ENCODE results near the gene KLF3. TPM values are rescaled to one million over a fixed set of nuclear protein-coding genes. Genes with fewer than 3 reads are reported as not detected.

KLF3 gene
- polyA plus RNA-seq, 1 donor from 2014 or later, result 12.3 TPM

DNA sequence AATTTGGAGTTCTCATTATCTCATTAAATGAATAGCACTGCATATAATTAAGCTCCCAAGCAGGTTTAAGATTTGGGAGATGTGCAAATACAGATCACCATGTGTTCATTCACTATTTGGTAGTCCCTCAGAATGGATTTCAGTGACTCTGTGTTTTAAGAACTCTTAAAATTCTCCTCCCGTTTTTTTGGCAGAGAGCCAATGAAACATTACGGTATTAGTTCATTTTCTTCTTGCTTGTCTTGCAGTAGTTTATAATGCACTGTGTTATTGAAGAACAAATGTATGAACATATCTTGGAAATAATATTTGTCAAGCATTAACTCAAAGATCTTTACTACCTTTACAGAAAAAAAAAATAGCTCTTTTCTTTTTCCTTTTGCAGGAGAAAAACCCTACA, 32.7 kb downstream of the KLF3 start:
- no peaks in the 10 kb centered on the region for H4K20me1 ChIP-seq (ENCODE audit: insufficient read depth)
- H3K79me2 ChIP-seq (replicated peaks; ENCODE audit: insufficient read depth, low read length), result no peaks in the 10 kb centered on the region
- H3K27ac ChIP-seq (ENCODE audit: low read length), result no peak overlapping the region
- H3K9me3 ChIP-seq (ENCODE audit: low read length), result no peaks in the 10 kb centered on the region
- H3K36me3 ChIP-seq (ENCODE audit: insufficient read depth, low read length), result peaks cover 21% of the 10 kb centered on the region
- H2AFZ ChIP-seq (ENCODE audit: low read depth, low read length), result no peak overlapping the region
- TF ChIP-seq SMC3 (conservative IDR thresholded peaks at IDR 0.05; ENCODE audit: poor library complexity), result no peak
- no peak for TF ChIP-seq RAD21 (conservative IDR thresholded peaks at IDR 0.05)
- no peak for TF ChIP-seq REST (IDR thresholded peaks at IDR 0.05; ENCODE audit: borderline replicate concordance)
- no peaks in the 10 kb centered on the region for H3F3A ChIP-seq (ENCODE audit: insufficient read depth, low read length, poor library complexity, severe bottlenecking)
- no peak overlapping the region for H3K4me2 ChIP-seq (ENCODE audit: low read length)
- H3K27me3 ChIP-seq (ENCODE audit: insufficient read depth, low read depth, low read length), result no peaks in the 10 kb centered on the region
- no peak overlapping the region for H3K4me3 ChIP-seq (ENCODE audit: low read length)
- no peak overlapping the region for H3K9ac ChIP-seq (ENCODE audit: low read length)
- H3K9me2 ChIP-seq (ENCODE audit: insufficient read depth, low read length), result no peaks in the 10 kb centered on the region

GRCh38 chr4:38698176-38698575, 34.2 kb downstream of the KLF3 start:
- Histone ChIP-seq H3K4me2 (ENCODE audit: low read length) (no peak overlapping the region), H3F3A (ENCODE audit: insufficient read depth, low read length, poor library complexity, severe bottlenecking) (no peaks in the 10 kb centered on the region), H3K79me2 (replicated peaks; ENCODE audit: insufficient read depth, low read length) (no peaks in the 10 kb centered on the region), H3K4me3 (ENCODE audit: low read length) (no peak overlapping the region), H3K9me3 (ENCODE audit: low read length) (no peaks in the 10 kb centered on the region), H2AFZ (ENCODE audit: low read depth, low read length) (no peak overlapping the region), H3K36me3 (ENCODE audit: insufficient read depth, low read length) (peaks cover 21% of the 10 kb centered on the region), H3K9me2 (ENCODE audit: insufficient read depth, low read length) (no peaks in the 10 kb centered on the region), H3K9ac (ENCODE audit: low read length) (no peak overlapping the region), H3K27ac (ENCODE audit: low read length) (no peak overlapping the region), H3K27me3 (ENCODE audit: insufficient read depth, low read depth, low read length) (no peaks in the 10 kb centered on the region), H4K20me1 (ENCODE audit: insufficient read depth) (no peaks in the 10 kb centered on the region)
- TF ChIP-seq REST (IDR thresholded peaks at IDR 0.05; ENCODE audit: borderline replicate concordance), result no peak
- TF ChIP-seq EP300 (conservative IDR thresholded peaks at IDR 0.05; ENCODE audit: poor library complexity, severe bottlenecking), result no peak
- TF ChIP-seq POLR2AphosphoS5 (IDR thresholded peaks at IDR 0.05), result no peak
- no peak for TF ChIP-seq EZH2 (IDR thresholded peaks at IDR 0.05; ENCODE audit: borderline replicate concordance, insufficient read depth, low read length, poor library complexity, severe bottlenecking)

DNA sequence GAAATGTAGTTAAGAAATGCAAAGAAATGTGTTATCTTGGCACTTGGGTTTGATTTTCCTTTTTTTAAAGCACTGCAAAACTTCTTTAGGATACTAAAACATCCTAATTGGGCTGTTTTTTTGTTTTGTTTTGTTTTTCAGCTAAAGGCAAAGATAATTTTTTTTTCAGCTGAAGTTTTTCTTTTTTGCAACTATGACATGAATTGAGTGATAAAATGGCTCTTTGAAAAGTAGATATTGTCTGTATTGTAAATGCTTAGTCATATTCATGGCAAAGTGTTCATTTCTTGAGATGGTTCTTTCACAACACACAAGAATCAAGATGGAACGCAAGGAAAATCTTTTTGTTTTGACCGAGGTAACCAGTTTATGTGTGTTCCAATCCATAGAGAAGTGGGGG, 35.1 kb downstream of the KLF3 start:
- H3F3A ChIP-seq (ENCODE audit: insufficient read depth, low read length, poor library complexity, severe bottlenecking), result no peaks in the 10 kb centered on the region
- H3K4me2 ChIP-seq (ENCODE audit: low read length), result no peak overlapping the region
- no peaks in the 10 kb centered on the region for H3K9me2 ChIP-seq (ENCODE audit: insufficient read depth, low read length)
- TF ChIP-seq MXI1 (conservative IDR thresholded peaks at IDR 0.05; ENCODE audit: poor library complexity, severe bottlenecking) (no peak), SMC3 (conservative IDR thresholded peaks at IDR 0.05; ENCODE audit: poor library complexity) (no peak), EP300 (conservative IDR thresholded peaks at IDR 0.05; ENCODE audit: poor library complexity, severe bottlenecking) (no peak), EZH2 (IDR thresholded peaks at IDR 0.05; ENCODE audit: borderline replicate concordance, insufficient read depth, low read length, poor library complexity, severe bottlenecking) (no peak), CTCF (IDR thresholded peaks at IDR 0.05; ENCODE audit: poor library complexity, severe bottlenecking) (no peak), RAD21 (conservative IDR thresholded peaks at IDR 0.05) (no peak)
- no peaks in the 10 kb centered on the region for H3K27me3 ChIP-seq (ENCODE audit: insufficient read depth, low read depth, low read length)
- H3K27ac ChIP-seq (ENCODE audit: low read length), result no peak overlapping the region
- peaks cover 14% of the 10 kb centered on the region for H3K36me3 ChIP-seq (ENCODE audit: insufficient read depth, low read length)
- no peaks in the 10 kb centered on the region for H4K20me1 ChIP-seq (ENCODE audit: insufficient read depth)
- H3K4me3 ChIP-seq (ENCODE audit: low read length), result no peak overlapping the region
- no peak overlapping the region for H2AFZ ChIP-seq (ENCODE audit: low read depth, low read length)
- no peak overlapping the region for H3K9ac ChIP-seq (ENCODE audit: low read length)
- no peaks in the 10 kb centered on the region for H3K9me3 ChIP-seq (ENCODE audit: low read length)
- H3K79me2 ChIP-seq (replicated peaks; ENCODE audit: insufficient read depth, low read length), result no peaks in the 10 kb centered on the region

Data from neural cell (in vitro differentiated cells).